CD4-positive, alpha-beta T cell treated with Interleukin-21 for 1 hour (primary cell): ENCODE results near the gene FBXL17.

Source experiments
- DNase-seq: peaks from one replicate; pipeline ENCODE4 v3.0.0-alpha.2; 2020

The FBXL17 gene

GRCh38 chr5:108372369-108372768, 9.5 kb downstream of the FBXL17 start:
- DNase-seq, result no peak

DNA sequence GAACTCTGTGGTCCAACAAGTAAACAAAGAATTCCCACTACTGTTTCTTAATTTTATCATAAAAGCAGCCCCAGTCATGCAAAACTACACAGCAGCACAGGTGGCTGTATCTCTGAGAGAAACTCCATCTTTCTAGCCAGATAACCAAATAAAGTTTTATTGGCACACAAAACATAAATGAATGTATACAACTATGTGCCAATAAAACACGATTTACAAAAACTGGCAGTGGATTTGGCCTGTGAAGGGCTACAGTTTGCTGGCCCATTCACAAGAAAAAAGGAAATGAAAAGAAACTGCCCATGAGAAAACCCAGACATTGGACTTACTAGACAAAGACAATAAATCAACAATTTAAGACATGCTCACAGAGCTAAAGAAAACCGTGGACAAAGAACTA, 10.6 kb downstream of the FBXL17 start:
- no peak for DNase-seq

DNA sequence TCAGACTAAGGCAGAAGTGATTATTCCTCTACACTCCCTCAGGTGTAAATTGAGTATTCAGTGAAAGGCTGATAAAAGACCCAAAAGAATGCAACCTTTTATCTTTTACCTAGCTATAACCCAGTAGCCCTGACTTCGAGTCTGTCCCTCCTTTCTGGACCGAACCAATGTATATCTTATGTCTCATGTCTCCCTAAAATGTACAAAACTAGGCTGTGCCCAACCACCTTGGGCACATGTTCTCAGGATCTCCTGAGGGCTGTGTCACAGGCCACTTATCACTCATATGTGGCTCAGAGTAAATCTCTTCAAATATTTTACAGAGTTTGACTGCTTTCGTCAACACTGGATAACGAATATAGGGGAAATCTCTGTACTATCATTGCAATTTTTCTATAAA, 12.7 kb downstream of the FBXL17 start:
- no peak for DNase-seq

DNA sequence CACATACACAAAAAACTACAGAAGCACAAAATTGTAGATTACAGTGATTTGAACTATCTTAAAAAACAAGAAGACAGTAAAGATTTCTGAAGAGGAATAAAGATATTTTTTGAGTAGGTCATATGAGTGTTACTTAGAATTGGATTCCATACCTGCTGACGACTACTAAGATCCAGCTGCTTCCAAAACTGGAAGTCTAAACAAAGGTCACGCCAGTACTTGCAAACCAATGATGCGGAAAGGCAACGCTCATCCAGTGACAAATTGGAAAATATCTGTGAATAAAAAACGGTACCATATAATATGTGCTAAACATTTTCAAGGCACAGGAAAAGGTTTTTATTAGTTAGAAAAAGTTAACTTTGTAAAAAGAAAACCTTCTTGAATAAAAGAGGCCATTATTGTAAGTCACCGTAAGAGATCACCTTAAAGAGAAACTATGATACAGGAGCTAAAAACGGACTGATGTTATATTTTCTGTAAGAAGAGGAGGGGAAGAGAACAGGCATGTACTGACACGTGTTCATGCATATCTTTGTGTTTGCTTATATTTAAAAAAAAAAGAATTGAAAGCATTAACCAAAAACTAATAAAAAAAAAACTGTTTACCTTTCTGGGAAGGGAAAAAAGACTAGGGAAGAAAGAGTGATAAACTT, 14.1 kb downstream of the FBXL17 start:
- DNase-seq, result no peak

GRCh38 chr5:108366500-108366899, 15.4 kb downstream of the FBXL17 start:
- no peak for DNase-seq

DNA sequence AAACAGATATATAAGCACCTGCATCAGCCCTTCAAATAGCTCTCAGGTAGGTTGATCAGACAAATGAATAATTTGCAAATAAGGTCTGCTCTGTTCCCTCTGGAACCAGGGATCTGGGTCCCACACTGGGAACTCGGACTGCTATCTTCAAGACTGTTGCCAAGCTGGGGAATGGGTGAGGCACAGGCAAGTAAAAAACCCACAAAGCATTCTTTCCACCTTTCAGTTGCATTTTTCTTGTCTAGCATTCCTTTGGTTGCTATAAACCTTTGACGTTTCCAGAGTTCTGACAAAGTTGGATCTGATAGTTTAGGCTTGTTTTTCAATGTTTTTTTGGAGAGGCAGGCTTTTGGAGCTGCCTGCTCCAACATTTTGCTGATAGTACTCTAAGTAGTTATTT, 20.1 kb downstream of the FBXL17 start:
- no peak for DNase-seq

DNA sequence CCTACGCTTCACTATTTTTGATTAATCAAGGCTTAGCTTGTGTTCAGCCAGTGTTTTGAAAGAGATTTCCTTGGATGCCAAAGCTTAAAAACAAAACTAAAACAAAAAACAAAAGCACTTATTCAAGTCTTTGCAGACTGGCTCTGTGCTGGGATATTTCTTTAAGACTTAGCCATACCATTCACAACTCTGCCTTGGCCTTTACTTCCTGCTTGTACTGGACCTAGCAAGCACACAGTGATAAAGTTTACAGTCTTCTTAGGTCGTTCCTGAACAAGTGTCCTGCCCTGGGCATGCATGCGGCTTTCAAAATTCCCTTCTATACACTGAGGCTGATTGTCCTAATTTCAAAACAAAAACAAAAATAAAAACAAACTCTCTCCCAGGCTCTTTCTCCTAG, 20.7 kb downstream of the FBXL17 start:
- DNase-seq, result no peak

GRCh38 chr5:108360280-108360679, 21.6 kb downstream of the FBXL17 start:
- no peak for DNase-seq

DNA sequence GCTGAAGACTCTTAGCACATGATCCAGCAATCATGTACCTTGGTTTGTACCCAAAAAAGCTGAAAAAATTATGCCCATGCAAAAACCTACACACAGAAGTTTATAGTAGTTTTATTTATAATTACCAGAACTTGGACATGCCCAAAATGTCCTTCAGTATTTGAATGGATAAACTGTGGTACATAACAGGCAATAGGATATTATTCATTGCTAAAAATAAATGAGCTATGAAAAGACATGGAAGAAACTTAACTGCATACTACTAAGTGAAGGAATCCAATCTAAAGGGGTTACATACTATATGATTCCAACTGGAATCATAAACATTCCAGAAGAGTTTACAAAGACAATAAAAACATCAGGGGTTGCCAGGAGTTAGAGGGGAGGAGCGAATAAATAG, 25.6 kb downstream of the FBXL17 start:
- no peak for DNase-seq

- DNase-seq, result no peak
These were observed 28.8 kb downstream of the FBXL17 start for GRCh38 chr5:108353087-108353486.

DNA sequence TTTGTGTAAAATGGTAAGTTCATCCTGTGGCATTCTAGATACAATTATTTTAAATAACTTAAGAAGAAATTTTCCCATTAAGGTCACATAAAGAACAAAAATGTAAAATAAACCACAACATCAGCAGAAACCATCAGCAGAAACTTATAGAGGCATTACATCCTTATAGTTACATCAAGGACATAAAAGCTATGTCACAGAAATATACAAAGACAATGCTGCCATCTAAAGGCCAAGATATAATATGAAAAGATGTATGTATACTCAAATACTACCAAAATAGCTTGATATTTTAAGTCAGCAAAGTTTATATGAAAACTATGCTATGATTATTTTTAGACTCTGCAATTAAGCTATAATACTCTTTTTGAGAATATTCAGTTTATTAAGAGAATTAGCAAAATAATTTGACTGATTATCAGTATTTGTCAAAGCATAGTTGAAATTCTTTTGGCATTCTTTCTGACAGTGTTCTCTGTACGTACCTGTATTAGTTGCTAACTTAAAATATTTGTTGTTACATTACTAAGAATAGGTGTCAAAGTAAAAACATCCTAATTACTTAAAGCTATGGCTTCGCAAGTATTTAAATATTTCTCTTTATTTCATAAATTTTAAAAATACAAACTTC, 36.2 kb downstream of the FBXL17 start:
- DNase-seq, result peak; percentile 58

- no peak for DNase-seq
These were observed 37.6 kb downstream of the FBXL17 start for GRCh38 chr5:108344103-108344822.

- DNase-seq, result no peak
These were observed 40.0 kb downstream of the FBXL17 start for GRCh38 chr5:108341866-108342265.

GRCh38 chr5:108340131-108340530, 41.8 kb downstream of the FBXL17 start:
- DNase-seq, result no peak

DNA sequence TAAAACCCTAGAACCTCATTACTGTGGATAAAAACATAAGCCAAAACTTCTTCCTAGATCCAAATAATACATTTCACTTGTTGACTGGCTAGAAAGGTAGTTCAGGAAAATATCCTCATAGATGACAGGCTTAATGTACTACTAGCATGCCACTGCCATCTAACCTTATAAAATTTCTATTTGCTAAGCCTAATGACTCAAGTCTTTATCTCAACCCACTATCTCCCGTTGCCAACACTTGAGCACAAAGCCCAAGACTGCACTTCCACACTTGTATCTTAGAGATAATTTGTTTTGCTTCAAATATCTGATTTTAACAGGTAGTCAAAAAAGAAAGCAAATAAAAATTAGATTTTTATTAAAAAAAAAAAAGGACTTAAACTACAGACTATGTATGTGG, 42.7 kb downstream of the FBXL17 start:
- no peak for DNase-seq

GRCh38 chr5:108334225-108334624, 47.7 kb downstream of the FBXL17 start:
- no peak for DNase-seq

DNA sequence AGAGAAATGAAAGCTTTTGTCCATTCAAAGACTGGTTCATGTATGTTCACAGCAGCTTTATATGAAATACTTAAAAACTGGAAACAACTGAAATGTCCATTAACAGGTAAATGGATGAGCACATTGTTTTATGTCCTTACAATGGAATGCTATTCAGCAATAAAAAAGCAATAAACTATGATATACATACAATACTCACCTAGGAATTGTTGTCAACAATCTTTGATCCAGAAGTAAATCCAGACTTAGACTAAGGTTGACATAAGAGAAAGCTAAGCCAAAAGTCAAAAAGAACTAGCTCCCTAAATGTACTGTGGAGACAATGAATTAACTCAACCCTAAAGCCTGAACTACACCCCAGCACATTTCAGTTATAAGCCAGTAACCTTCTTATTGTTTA, 54.9 kb downstream of the FBXL17 start:
- no peak for DNase-seq

GRCh38 chr5:108324886-108325285, 57.0 kb downstream of the FBXL17 start:
- DNase-seq, result no peak

DNA sequence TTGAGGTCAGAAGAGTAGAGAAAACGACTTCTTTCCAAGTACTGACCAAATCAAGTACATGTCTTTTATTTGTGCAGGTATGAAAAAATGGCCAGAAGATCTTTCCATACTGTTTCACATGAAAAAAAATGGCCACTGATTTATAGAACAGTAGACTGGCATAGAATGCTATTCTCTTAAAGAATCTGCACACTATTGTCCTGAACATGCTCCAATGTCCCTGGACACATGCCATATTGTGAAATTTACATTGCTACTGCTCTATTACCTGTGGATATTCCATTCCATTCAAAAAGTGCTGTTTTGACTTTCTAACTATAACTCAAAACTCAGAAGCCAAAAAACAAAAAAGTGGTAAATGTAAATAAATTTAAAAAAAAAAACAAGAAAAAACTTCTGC, 60.6 kb downstream of the FBXL17 start:
- DNase-seq, result no peak

- DNase-seq, result no peak
These were observed 61.7 kb downstream of the FBXL17 start for GRCh38 chr5:108320231-108320630.

DNA sequence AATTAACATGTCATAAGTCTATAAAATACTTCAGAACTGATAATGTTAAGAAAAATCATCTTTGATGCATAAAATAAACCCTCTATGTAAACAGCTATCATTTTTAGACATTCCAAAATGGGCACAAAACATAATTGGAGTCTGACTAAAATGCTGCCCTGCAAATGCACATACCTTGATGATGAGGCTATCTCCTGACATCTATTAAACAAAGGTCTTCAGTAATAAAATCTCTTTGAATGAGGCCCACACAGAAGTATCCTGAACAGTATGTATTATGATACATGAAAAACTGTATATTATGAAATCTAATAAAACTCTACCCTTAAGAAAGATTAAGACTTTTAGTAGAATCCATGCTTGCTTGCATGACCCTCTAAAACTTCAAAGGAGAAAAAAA, 66.1 kb downstream of the FBXL17 start:
- no peak for DNase-seq

GRCh38 chr5:108312258-108312657, 69.6 kb downstream of the FBXL17 start:
- no peak for DNase-seq

- DNase-seq, result no peak
These were observed 70.2 kb downstream of the FBXL17 start for GRCh38 chr5:108311682-108312081.

GRCh38 chr5:108303611-108304010, 78.3 kb downstream of the FBXL17 start:
- no peak for DNase-seq
